Left lung (tissue), 10 donors: ENCODE data around the gene CDRT4. TPM values are rescaled to one million over a fixed set of nuclear protein-coding genes. Genes with fewer than 3 reads are reported as not detected.

Experiments used
- ATAC-seq: fragments of 200-7000 bp; cut with Tn5 transposase; one replicate; pipeline ENCODE4 v1.9.1; 2020; ENCODE audit warnings: moderate library complexity
- DNase-seq, 4 donors: peaks; one replicate each; pipeline ENCODE4 v3.0.0-alpha.2; 2013 to 2020
- H3K27ac ChIP-seq, 2 donors: fragments of 200-600 bp; sonication (generic) in 1 of 2; one replicate each; pipeline versions ENCODE4 v1.5.0 to v1.8.0; 2020 to 2021
- H3K27me3 ChIP-seq, 2 donors: fragments of 200-600 bp; sonication (generic) in 1 of 2; one replicate each; pipeline versions ENCODE4 v1.5.0 to v1.8.0; 2020 to 2021
- H3K36me3 ChIP-seq, 2 donors: fragments of 200-600 bp; sonication (generic) in 1 of 2; one replicate each; pipeline versions ENCODE4 v1.5.0 to v1.8.0; 2020 to 2021
- H3K4me1 ChIP-seq, 2 donors: fragments of 200-600 bp; one replicate each; pipeline ENCODE4 v1.8.0; 2021
- H3K4me3 ChIP-seq, 2 donors: fragments of 200-600 bp; sonication (generic) in 1 of 2; one replicate each; pipeline versions ENCODE4 v1.5.0 to v1.8.0; 2020 to 2021; ENCODE audit warnings: mild to moderate bottlenecking in 1 of 2
- H3K9me3 ChIP-seq, 2 donors: fragments of 200-600 bp; sonication (generic) in 1 of 2; one replicate each; pipeline versions ENCODE4 v1.5.0 to v1.8.0; 2020 to 2021
- intact Hi-C, 2 donors: fragments of 100-400 bp; cut with DNase I; formaldehyde crosslinking; loops; one replicate each; pipeline versions ENCODE4 v1.11.2 to v1.14.2; 2022
- polyA plus RNA-seq, 6 donors: library from polyadenylated mRNA; unstranded; fragments of 120-200 nt; gene quantifications; one replicate each; pipeline ENCODE4 v1.2.1, GENCODE V29; 2013; ENCODE audit not compliant: insufficient read length in 6 of 6
- total RNA-seq, 2 donors: library from RNA; stranded (reverse); fragmentation: NEBNext Ultra II Directional; extraction: Animal tissue kit (Norgen Biotek cat#: 25700); gene quantifications; one replicate each; pipeline ENCODE4 v1.2.1, GENCODE V29; 2021
- TF ChIP-seq, protein P1 (sequence below), 2 donors: fragments of 200-600 bp; sonication (generic) in 1 of 2; IDR thresholded peaks; one replicate each; pipeline versions ENCODE4 v1.5.0 to v1.8.0; 2021; ENCODE audit warnings: antibody characterized with exemption in 2 of 2
- donor health status: DM: no; HTN: yes; CAD: no.
- donor health status: DM: no; HTN: no; CAD: no.

Gene CDRT4
- total and polyA plus RNA-seq, 8 donors: 2.7 to 24.9 (median 17.8) TPM

DNA sequence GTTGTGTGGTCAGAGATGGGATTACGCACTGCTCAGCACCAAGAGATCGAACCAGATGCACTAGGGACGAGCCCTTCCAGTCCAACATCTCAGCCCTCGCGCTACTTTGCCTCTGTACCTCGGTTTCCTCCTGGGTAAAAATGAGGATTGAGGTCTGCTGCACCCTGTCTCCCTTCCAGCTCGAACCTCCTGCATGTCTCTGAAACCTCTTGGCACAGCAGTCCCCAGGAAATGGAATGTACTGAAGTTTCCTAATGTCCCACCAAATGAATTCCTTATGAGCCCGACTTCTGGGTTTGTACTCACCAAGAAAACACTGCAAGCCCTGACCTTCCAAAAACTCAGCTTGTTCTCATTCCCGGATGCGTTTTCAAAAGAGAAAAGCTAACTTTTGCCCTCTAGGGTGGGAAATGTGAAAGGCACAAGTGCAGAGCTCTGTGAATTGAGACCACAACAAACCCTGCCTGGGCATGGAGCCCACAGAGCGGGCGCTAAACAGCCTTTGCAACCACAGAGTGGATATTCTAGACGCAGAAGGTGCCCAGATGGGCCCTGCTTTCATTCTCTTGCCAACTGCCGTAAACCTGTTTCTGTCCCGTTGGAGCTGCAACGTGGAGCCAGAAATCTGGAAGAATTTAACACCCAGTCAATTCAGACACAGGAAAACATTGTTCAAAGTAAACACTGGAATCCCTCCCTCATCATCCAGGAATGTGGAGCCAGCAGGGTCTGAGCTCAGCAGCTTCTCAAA lies 10.3 kb downstream of the CDRT4 start:
- TF ChIP-seq, protein P1, sequence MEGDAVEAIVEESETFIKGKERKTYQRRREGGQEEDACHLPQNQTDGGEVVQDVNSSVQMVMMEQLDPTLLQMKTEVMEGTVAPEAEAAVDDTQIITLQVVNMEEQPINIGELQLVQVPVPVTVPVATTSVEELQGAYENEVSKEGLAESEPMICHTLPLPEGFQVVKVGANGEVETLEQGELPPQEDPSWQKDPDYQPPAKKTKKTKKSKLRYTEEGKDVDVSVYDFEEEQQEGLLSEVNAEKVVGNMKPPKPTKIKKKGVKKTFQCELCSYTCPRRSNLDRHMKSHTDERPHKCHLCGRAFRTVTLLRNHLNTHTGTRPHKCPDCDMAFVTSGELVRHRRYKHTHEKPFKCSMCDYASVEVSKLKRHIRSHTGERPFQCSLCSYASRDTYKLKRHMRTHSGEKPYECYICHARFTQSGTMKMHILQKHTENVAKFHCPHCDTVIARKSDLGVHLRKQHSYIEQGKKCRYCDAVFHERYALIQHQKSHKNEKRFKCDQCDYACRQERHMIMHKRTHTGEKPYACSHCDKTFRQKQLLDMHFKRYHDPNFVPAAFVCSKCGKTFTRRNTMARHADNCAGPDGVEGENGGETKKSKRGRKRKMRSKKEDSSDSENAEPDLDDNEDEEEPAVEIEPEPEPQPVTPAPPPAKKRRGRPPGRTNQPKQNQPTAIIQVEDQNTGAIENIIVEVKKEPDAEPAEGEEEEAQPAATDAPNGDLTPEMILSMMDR (IDR thresholded peaks at IDR 0.05): no peak
- Histone ChIP-seq H3K4me1 (peaks cover 0 to 15% of the 10 kb centered on the region in 2 donors), H3K9me3 (peaks cover 0 to 8% of the 10 kb centered on the region in 2 donors), H3K27ac (peak overlapping the region; percentile 37 to 73), H3K36me3 (peaks cover 0 to 6% of the 10 kb centered on the region in 2 donors), H3K27me3 (no peaks in the 10 kb centered on the region), H3K4me3 (no peak overlapping the region)
- DNase-seq: peak in 1 of 4 donors; percentile 81
- peak; percentile 52 for ATAC-seq
- intact Hi-C loops: no loop called here

DNA sequence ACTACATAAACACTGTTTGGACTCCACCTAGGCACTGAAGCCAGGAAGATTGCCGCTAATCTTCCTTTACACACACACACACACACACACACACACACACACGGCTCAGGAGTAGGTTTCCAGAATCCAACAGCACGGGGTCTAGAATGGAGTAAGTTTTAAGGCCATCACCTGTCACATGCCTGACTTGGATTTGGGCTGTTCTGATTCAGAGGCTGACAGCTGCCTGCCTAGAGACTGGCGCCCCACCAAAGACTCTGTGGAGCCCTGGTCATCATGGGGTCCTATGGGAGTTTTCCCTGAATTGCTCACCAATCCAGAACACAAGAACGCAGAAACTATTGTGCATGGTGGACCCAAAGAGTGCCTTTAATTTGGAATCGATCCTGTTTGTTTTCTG lies 10.9 kb downstream of the CDRT4 start:
- peaks cover 0 to 8% of the 10 kb centered on the region in 2 donors for H3K9me3 ChIP-seq
- H3K27ac ChIP-seq: peak overlapping the region; percentile 37 to 73
- H3K36me3 ChIP-seq: peaks cover 0 to 6% of the 10 kb centered on the region in 2 donors
- TF ChIP-seq, protein P1 (IDR thresholded peaks at IDR 0.05): no peak
- no peak overlapping the region for H3K4me3 ChIP-seq
- H3K27me3 ChIP-seq: no peaks in the 10 kb centered on the region
- ATAC-seq (no peak), DNase-seq (no peak)
- peaks cover 0 to 15% of the 10 kb centered on the region in 2 donors for H3K4me1 ChIP-seq
- intact Hi-C loops: no loop called here

DNA sequence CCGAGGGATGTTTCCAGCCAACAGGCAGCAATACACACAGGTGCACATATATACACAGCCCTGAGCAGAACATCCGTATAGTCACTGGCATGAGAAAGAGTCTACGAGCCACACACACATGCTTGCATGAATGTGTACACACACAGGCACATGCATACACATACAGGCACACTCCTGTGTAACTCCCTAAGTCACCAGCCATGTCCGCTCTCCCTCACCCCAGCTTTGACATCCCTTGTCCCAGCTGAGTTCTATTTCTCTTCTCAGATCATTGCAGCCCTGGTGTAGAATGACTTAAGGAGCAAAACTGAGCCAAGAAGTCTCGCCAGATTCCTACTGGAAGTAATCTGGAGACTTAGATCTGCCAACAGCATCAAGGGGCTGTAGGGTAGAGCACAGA lies 13.1 kb downstream of the CDRT4 start:
- DNase-seq (peak in 1 of 4 donors; percentile 72), ATAC-seq (no peak)
- Histone ChIP-seq H3K4me3 (no peak overlapping the region), H3K27me3 (no peaks in the 10 kb centered on the region), H3K36me3 (peaks cover 0 to 6% of the 10 kb centered on the region in 2 donors), H3K4me1 (peaks cover 0 to 15% of the 10 kb centered on the region in 2 donors), H3K27ac (no peak overlapping the region), H3K9me3 (peaks cover 0 to 8% of the 10 kb centered on the region in 2 donors)
- intact Hi-C loops: no loop called here
- TF ChIP-seq, protein P1 (IDR thresholded peaks at IDR 0.05): no peak

DNA sequence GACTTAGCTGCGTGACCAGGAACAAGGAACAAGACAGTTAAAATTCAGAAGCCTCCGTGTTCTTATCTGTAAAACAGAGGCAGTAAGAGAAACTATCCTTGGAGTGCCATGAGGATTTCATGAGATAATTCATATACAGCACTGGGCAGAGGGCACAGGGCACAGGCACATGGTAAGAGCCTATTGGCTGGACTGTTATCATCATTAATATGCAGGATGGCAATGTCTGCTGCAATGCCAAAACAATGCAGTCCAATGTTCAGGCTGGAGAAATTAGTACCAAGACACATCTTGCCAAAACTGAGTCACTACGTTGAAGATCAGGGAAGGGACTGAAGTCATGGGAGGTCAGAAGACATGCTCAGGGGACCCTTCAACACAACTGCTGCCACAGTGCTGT lies 13.6 kb downstream of the CDRT4 start:
- Histone ChIP-seq H3K9me3 (peaks cover 0 to 8% of the 10 kb centered on the region in 2 donors), H3K27me3 (no peaks in the 10 kb centered on the region), H3K4me3 (no peak overlapping the region), H3K4me1 (peaks cover 3 to 15% of the 10 kb centered on the region in 2 donors), H3K27ac (no peak overlapping the region), H3K36me3 (peaks cover 0 to 6% of the 10 kb centered on the region in 2 donors)
- intact Hi-C loops: no loop called here
- no peak for DNase-seq
- TF ChIP-seq, protein P1 (IDR thresholded peaks at IDR 0.05): no peak
- ATAC-seq: no peak

DNA sequence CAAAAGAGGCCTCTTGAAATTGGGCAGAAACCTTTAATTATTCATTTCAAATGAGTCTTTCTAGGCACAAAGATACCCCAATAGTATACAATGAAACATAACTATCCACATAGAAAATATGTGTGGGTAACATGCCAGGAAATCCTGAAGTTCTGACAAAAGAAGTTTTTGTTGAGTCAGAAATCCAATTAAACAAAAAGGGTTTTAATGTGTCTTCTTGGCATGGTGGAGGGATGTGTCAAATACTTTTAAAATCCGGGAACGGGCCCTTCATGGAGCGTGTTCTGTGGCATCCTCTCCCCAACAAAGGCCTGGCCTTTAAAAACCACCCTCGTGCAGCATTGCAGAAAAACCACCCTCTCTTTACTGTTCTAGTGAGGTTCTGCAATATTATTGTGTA lies 14.2 kb downstream of the CDRT4 start:
- TF ChIP-seq, protein P1 (IDR thresholded peaks at IDR 0.05): no peak
- no peak for ATAC-seq
- no peak overlapping the region for H3K27ac ChIP-seq
- peaks cover 0 to 6% of the 10 kb centered on the region in 2 donors for H3K36me3 ChIP-seq
- peaks cover 0 to 8% of the 10 kb centered on the region in 2 donors for H3K9me3 ChIP-seq
- no peak for DNase-seq
- intact Hi-C loops: no loop called here
- peaks cover 8 to 15% of the 10 kb centered on the region in 2 donors for H3K4me1 ChIP-seq
- no peak overlapping the region for H3K4me3 ChIP-seq
- no peaks in the 10 kb centered on the region for H3K27me3 ChIP-seq
